Heart left ventricle (tissue), 13 donors: ENCODE data around the gene SLC47A2.
A peak's percentile ranks its signal among the peaks of the same experiment; 100 is the strongest.

Experiments
- POLR2A ChIP-seq, 2 donors: fragments of 450-650 bp; IDR thresholded peaks; one replicate each; pipeline ENCODE4 v1.6.1; 2017; ENCODE audit warnings: antibody characterized with exemption in 2 of 2, mild to moderate bottlenecking in 2 of 2, moderate library complexity in 2 of 2
- TF ChIP-seq, protein P1 (sequence below), 12 donors: fragments of 200-600 bp; sonication (generic) in 4 of 12; IDR thresholded peaks; one replicate each; pipeline versions ENCODE4 v1.5.0 to v1.8.0; 2018 to 2022; ENCODE audit warnings: antibody characterized with exemption in 12 of 12, mild to moderate bottlenecking in 5 of 12
- donor health status: ischemic (EF 13 %, LVEDD 7.1; RV severe dilation, severe dysfunction).
- donor health status: DM: no; HTN: yes; CAD: no.
- donor health status: DM: no; HTN: no; CAD: no.
- donor health status: ischemic (EF 25% LVEDD 6.9; RV normal size, moderate dysfunction).
- donor health status: ischemic (EF 25% LVEDD 5.7; RV mildly dilated, moderate dysfunction).
- donor health status: ischemic (EF 35%, LVEDD 5.7; RV mildly dilated, moderate dysfunction).
- donor health status: nonischemic (EF 11% LVEDD 7.7; RV severe dilation, severe dysfunction).
- donor health status: DM: yes; HTN: yes; CAD: no.
- donor health status: PGD.
- donor health status: ischemic (EF 29% LVEDD 5.4; RV normal size, mild dysfunction).
- donor health status: nonischemic (EF 23%, LVEDD 6.1; RV moderate dilation, normal function).

DNA sequence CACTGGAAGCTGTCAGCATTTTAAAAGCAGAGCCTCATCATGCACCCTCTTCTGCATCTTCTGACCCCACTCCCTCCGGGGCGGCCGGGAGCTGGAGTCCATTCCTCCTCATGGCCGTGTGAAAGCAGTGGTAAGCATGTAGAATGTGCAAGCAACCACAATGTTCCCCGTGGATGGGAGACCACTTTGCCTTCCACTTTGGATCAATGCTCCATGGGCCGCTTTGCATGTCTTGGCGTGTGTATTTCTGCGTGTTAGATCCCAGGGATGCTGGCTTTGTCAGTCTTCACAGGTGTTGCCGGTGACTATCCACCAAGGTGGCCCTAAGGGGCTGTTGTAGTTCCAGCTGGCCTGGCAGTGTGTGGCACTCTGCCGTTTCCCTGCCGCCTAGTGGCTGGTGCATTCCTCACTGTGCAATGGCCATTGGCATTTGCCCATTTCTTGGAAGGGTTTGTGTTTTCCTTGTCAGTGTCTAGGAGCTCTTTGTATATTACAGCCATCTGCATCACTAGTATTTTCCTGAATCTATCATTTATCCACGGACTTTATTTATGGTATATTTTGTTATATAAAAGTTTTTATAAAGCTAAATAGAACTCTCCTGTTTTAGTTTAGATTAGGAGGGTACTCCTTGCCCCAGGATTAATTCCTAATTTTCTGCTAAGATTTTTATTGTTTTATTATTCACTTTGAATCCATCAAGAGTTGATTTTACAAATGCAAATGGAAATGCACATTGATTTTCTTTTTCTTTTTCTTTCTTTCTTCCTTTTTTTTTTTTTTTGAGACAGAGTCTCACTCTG, 37.5 kb upstream of the SLC47A2 start:
- TF ChIP-seq POLR2A (IDR thresholded peaks at IDR 0.05) = no peak
- TF ChIP-seq, protein P1, sequence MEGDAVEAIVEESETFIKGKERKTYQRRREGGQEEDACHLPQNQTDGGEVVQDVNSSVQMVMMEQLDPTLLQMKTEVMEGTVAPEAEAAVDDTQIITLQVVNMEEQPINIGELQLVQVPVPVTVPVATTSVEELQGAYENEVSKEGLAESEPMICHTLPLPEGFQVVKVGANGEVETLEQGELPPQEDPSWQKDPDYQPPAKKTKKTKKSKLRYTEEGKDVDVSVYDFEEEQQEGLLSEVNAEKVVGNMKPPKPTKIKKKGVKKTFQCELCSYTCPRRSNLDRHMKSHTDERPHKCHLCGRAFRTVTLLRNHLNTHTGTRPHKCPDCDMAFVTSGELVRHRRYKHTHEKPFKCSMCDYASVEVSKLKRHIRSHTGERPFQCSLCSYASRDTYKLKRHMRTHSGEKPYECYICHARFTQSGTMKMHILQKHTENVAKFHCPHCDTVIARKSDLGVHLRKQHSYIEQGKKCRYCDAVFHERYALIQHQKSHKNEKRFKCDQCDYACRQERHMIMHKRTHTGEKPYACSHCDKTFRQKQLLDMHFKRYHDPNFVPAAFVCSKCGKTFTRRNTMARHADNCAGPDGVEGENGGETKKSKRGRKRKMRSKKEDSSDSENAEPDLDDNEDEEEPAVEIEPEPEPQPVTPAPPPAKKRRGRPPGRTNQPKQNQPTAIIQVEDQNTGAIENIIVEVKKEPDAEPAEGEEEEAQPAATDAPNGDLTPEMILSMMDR (IDR thresholded peaks at IDR 0.05) = peak; percentile 19 to 54 (median 42)
